ENCODE measurements around the gene URI1.

DNA sequence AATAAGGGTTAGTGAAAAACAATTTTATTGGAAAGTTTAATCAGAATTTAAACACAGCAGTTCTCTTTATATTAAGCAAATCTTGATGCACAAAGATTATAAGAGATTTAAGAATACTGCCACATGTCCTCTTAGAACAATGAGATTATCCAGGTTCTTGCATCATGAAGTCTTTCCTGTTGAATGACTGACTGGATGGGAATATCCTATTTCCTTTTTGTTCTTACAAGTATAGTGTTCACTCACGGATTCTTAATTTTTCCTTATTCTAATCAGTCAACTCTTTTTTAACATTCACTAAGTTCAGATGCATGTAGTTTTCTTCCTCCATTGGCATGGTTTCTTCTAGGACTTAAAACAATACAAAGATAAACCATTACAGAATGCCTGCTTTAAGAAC lies 10.1 kb downstream of the URI1 start:
- TF ChIP-seq CTCF (IDR thresholded peaks at IDR 0.05) (no peak), POLR2A (IDR thresholded peaks at IDR 0.05) (no peak)
